ENCODE results near the gene RTN4R. TPM values are rescaled to one million over a fixed set of nuclear protein-coding genes. Genes with fewer than 3 reads are reported as not detected.

RTN4R gene
- total RNA-seq, 2 experiments from 2014 or later = 2.3 to 3.1 TPM

- no peaks in the 10 kb centered on the region for H3K9me3 Mint-ChIP-seq
- H3K27me3 Mint-ChIP-seq = no peaks in the 10 kb centered on the region
- ChIA-PET CTCF (interaction anchor here (0.9 kb wide), 1 partner anchor 9 kb away, joined by 3 read pairs; no protein-coding TSS in a partner anchor), POLR2A (no interaction called here)
- no peak overlapping the region for H3K4me3 Mint-ChIP-seq
- H3K27ac Mint-ChIP-seq = no peak overlapping the region
- H3K4me1 Mint-ChIP-seq = peaks cover 7% of the 10 kb centered on the region
- H3K36me3 Mint-ChIP-seq (ENCODE audit: low read depth) = no peaks in the 10 kb centered on the region
- no peak for DNase-seq
These were observed 55.1 kb downstream of the RTN4R start for GRCh38 chr22:20212754-20213699.

GRCh38 chr22:20211997-20212753 lies 55.9 kb downstream of the RTN4R start:
- Mint-ChIP-seq H3K4me3 (no peak overlapping the region), H3K27ac (no peak overlapping the region), H3K9me3 (no peaks in the 10 kb centered on the region), H3K27me3 (no peaks in the 10 kb centered on the region), H3K36me3 (ENCODE audit: low read depth) (no peaks in the 10 kb centered on the region), H3K4me1 (peaks cover 10% of the 10 kb centered on the region)
- DNase-seq = no peak
- ChIA-PET CTCF (no interaction called here), POLR2A (no interaction called here)

GRCh38 chr22:20211409-20211996 lies 56.6 kb downstream of the RTN4R start:
- H3K4me3 Mint-ChIP-seq = no peak overlapping the region
- ChIA-PET CTCF (no interaction called here), POLR2A (no interaction called here)
- no peaks in the 10 kb centered on the region for H3K9me3 Mint-ChIP-seq
- DNase-seq = no peak
- no peaks in the 10 kb centered on the region for H3K27me3 Mint-ChIP-seq
- no peaks in the 10 kb centered on the region for H3K36me3 Mint-ChIP-seq (ENCODE audit: low read depth)
- H3K27ac Mint-ChIP-seq = no peak overlapping the region
- peaks cover 14% of the 10 kb centered on the region for H3K4me1 Mint-ChIP-seq

- ChIA-PET POLR2A (interaction anchor here (1.1 kb wide), 1 partner anchor 141 kb away, joined by 3 read pairs; no protein-coding TSS in a partner anchor), CTCF (interaction anchor here (0.9 kb wide), 1 partner anchor 28 kb away, joined by 3 read pairs; no protein-coding TSS in a partner anchor)
- no peak for DNase-seq
- Mint-ChIP-seq H3K27ac (no peak overlapping the region), H3K27me3 (no peaks in the 10 kb centered on the region), H3K9me3 (no peaks in the 10 kb centered on the region), H3K36me3 (ENCODE audit: low read depth) (no peaks in the 10 kb centered on the region), H3K4me3 (no peak overlapping the region), H3K4me1 (peaks cover 22% of the 10 kb centered on the region)
These were observed 57.6 kb downstream of the RTN4R start for GRCh38 chr22:20210473-20211059.

GRCh38 chr22:20209761-20210250 lies 58.3 kb downstream of the RTN4R start:
- H3K4me1 Mint-ChIP-seq = peaks cover 24% of the 10 kb centered on the region
- no peaks in the 10 kb centered on the region for H3K9me3 Mint-ChIP-seq
- DNase-seq = no peak
- H3K27ac Mint-ChIP-seq = no peak overlapping the region
- CTCF ChIA-PET = interaction anchor here (0.9 kb wide), 1 partner anchor 28 kb away, joined by 3 read pairs; no protein-coding TSS in a partner anchor
- H3K36me3 Mint-ChIP-seq (ENCODE audit: low read depth) = no peaks in the 10 kb centered on the region
- POLR2A ChIA-PET = interaction anchor here (1.1 kb wide), 1 partner anchor 140 kb away, joined by 3 read pairs; no protein-coding TSS in a partner anchor
- no peak overlapping the region for H3K4me3 Mint-ChIP-seq
- H3K27me3 Mint-ChIP-seq = no peaks in the 10 kb centered on the region

GRCh38 chr22:20208713-20209310 lies 59.3 kb downstream of the RTN4R start:
- ChIA-PET POLR2A (no interaction called here), CTCF (no interaction called here)
- Mint-ChIP-seq H3K36me3 (ENCODE audit: low read depth) (no peaks in the 10 kb centered on the region), H3K27me3 (no peaks in the 10 kb centered on the region), H3K9me3 (no peaks in the 10 kb centered on the region), H3K27ac (no peak overlapping the region), H3K4me1 (peaks cover 24% of the 10 kb centered on the region), H3K4me3 (no peak overlapping the region)
- DNase-seq = no peak

GRCh38 chr22:20207277-20208025 lies 60.7 kb downstream of the RTN4R start:
- Mint-ChIP-seq H3K36me3 (ENCODE audit: low read depth) (no peaks in the 10 kb centered on the region), H3K4me3 (peak overlapping the region; percentile 88), H3K27ac (peak overlapping the region; percentile 84), H3K27me3 (no peaks in the 10 kb centered on the region), H3K4me1 (peaks cover 24% of the 10 kb centered on the region), H3K9me3 (no peaks in the 10 kb centered on the region)
- no peak for DNase-seq
- ChIA-PET POLR2A (interaction anchor here (1.0 to 1.5 kb wide), 4 partner anchors 13 to 257 kb away, joined by 3 to 5 read pairs (median 3); partner anchors contain the start of gene DGCR6L), CTCF (interaction anchor here (2.0 kb wide), 1 partner anchor 31 kb away, joined by 7 read pairs; no protein-coding TSS in a partner anchor)

GRCh38 chr22:20206709-20207215 lies 61.4 kb downstream of the RTN4R start:
- Mint-ChIP-seq H3K36me3 (ENCODE audit: low read depth) (no peaks in the 10 kb centered on the region), H3K27me3 (no peaks in the 10 kb centered on the region), H3K27ac (peak overlapping the region; percentile 84), H3K9me3 (no peaks in the 10 kb centered on the region), H3K4me3 (peak overlapping the region; percentile 88), H3K4me1 (peaks cover 24% of the 10 kb centered on the region)
- DNase-seq = peak; percentile 40
- ChIA-PET CTCF (interaction anchor here (2.0 kb wide), 1 partner anchor 32 kb away, joined by 7 read pairs; no protein-coding TSS in a partner anchor), POLR2A (interaction anchor here (1.0 to 1.5 kb wide), 5 partner anchors 13 to 257 kb away, joined by 3 to 5 read pairs (median 3); partner anchors contain the start of gene DGCR6L)

- no peaks in the 10 kb centered on the region for H3K36me3 Mint-ChIP-seq (ENCODE audit: low read depth)
- H3K27me3 Mint-ChIP-seq = no peaks in the 10 kb centered on the region
- peak overlapping the region; percentile 88 for H3K4me3 Mint-ChIP-seq
- CTCF ChIA-PET = interaction anchor here (2.0 kb wide), 1 partner anchor 32 kb away, joined by 7 read pairs; no protein-coding TSS in a partner anchor
- POLR2A ChIA-PET = interaction anchor here (0.8 to 1.5 kb wide), 8 partner anchors 9 to 258 kb away, joined by 3 to 5 read pairs (median 3); partner anchors contain the start of gene DGCR6L
- peaks cover 24% of the 10 kb centered on the region for H3K4me1 Mint-ChIP-seq
- no peaks in the 10 kb centered on the region for H3K9me3 Mint-ChIP-seq
- peak overlapping the region; percentile 84 for H3K27ac Mint-ChIP-seq
- peak; percentile 81 for DNase-seq
These were observed 62.0 kb downstream of the RTN4R start for GRCh38 chr22:20205964-20206708.

GRCh38 chr22:20205464-20205963 lies 62.6 kb downstream of the RTN4R start:
- ChIA-PET CTCF (interaction anchor here (2.0 kb wide), 1 partner anchor 33 kb away, joined by 7 read pairs; no protein-coding TSS in a partner anchor), POLR2A (interaction anchor here (0.8 to 1.2 kb wide), 5 partner anchors 8 to 54 kb away, joined by 3 to 4 read pairs (median 3); no protein-coding TSS in a partner anchor)
- no peak for DNase-seq
- H3K27ac Mint-ChIP-seq = peak overlapping the region; percentile 84
- H3K4me3 Mint-ChIP-seq = no peak overlapping the region
- no peaks in the 10 kb centered on the region for H3K9me3 Mint-ChIP-seq
- peaks cover 24% of the 10 kb centered on the region for H3K4me1 Mint-ChIP-seq
- H3K36me3 Mint-ChIP-seq (ENCODE audit: low read depth) = no peaks in the 10 kb centered on the region
- H3K27me3 Mint-ChIP-seq = no peaks in the 10 kb centered on the region

Measured in activated CD4-positive, alpha-beta memory T cell treated with anti-CD3 and anti-CD28 coated beads, Interleukin-2, amount 10 ng/mL, durations not matched to agents 7 days and 5 days (primary cell).